Astrocyte (in vitro differentiated cells and primary cell): Measurements from ENCODE around the gene PDP2. TPM values are rescaled to one million over a fixed set of nuclear protein-coding genes. Genes with fewer than 3 reads are reported as not detected.

Source experiments
- DNase-seq: peaks from one replicate; pipeline ENCODE4 v3.0.0-alpha.2; 2010; ENCODE audit warnings: low read depth
- FAIRE-seq: peaks from 2 replicates; lab custom pipeline; 2011; peaks lifted over from hg19 to GRCh38; lab: Jason Lieb, UNC
- H2AFZ ChIP-seq: 2 replicates; pipeline ENCODE4 v1.6.0; 2012; ENCODE audit warnings: low read depth, low read length, inconsistent platforms
- H3K27ac ChIP-seq: 2 replicates; pipeline ENCODE4 v1.5.1; 2011; ENCODE audit warnings: low read depth, low read length, inconsistent platforms
- H3K27me3 ChIP-seq: 2 replicates; pipeline ENCODE4 v1.6.0; 2011; ENCODE audit warnings: low read length, inconsistent platforms; ENCODE audit not compliant: insufficient read depth
- H3K36me3 ChIP-seq: 2 replicates; pipeline ENCODE4 v1.5.1; 2011; ENCODE audit warnings: low read length, inconsistent platforms; ENCODE audit not compliant: insufficient read depth
- H3K4me1 ChIP-seq: 2 replicates; pipeline ENCODE4 v1.5.1; 2011; ENCODE audit warnings: low read length, inconsistent platforms; ENCODE audit not compliant: insufficient read depth
- H3K4me2 ChIP-seq: 2 replicates; pipeline ENCODE4 v1.6.0; 2012; ENCODE audit warnings: low read length, inconsistent platforms
- H3K4me3 ChIP-seq: 2 replicates; pipeline ENCODE4 v1.5.1; 2011; ENCODE audit warnings: low read depth, mild to moderate bottlenecking, low read length, inconsistent platforms; ENCODE audit not compliant: insufficient read depth
- H3K79me2 ChIP-seq: 2 replicates; pipeline ENCODE4 v1.6.0; 2012; ENCODE audit warnings: mild to moderate bottlenecking, low read length, inconsistent platforms; ENCODE audit not compliant: insufficient read depth
- H3K9ac ChIP-seq: 2 replicates; pipeline ENCODE4 v1.6.0; 2012; ENCODE audit warnings: mild to moderate bottlenecking, low read length, inconsistent platforms
- H3K9me3 ChIP-seq: 2 replicates; pipeline ENCODE4 v1.5.1; 2012; ENCODE audit warnings: low read depth, mild to moderate bottlenecking, low read length, inconsistent platforms; ENCODE audit not compliant: insufficient read depth
- H4K20me1 ChIP-seq: 2 replicates; pipeline ENCODE4 v1.6.0; 2012; ENCODE audit warnings: low read length, inconsistent platforms; ENCODE audit not compliant: insufficient read depth
- H3K27ac Mint-ChIP-seq: one replicate; pipeline ENCODE4 v1.8.0; 2021; ENCODE audit warnings: mild to moderate bottlenecking, mixed read lengths; ENCODE audit not compliant: unreplicated experiment
- H3K27me3 Mint-ChIP-seq: one replicate; pipeline ENCODE4 v1.8.0; 2021; ENCODE audit warnings: low read depth, mixed read lengths; ENCODE audit not compliant: unreplicated experiment
- H3K36me3 Mint-ChIP-seq: one replicate; pipeline ENCODE4 v1.8.0; 2021; ENCODE audit warnings: low read depth, mixed read lengths; ENCODE audit not compliant: unreplicated experiment
- H3K4me1 Mint-ChIP-seq: one replicate; pipeline ENCODE4 v1.8.0; 2021; ENCODE audit warnings: low read depth, mixed read lengths; ENCODE audit not compliant: unreplicated experiment
- H3K4me3 Mint-ChIP-seq: one replicate; pipeline ENCODE4 v1.8.0; 2021; ENCODE audit warnings: mild to moderate bottlenecking, moderate library complexity, mixed read lengths; ENCODE audit not compliant: unreplicated experiment
- H3K9me3 Mint-ChIP-seq: one replicate; pipeline ENCODE4 v1.8.0; 2021; ENCODE audit warnings: mild to moderate bottlenecking, mixed read lengths; ENCODE audit not compliant: unreplicated experiment
- CTCF ChIP-seq: IDR thresholded peaks from 2 replicates; pipeline ENCODE4 v1.5.1; 2011; ENCODE audit warnings: low read depth, mild to moderate bottlenecking, inconsistent platforms, low read length, moderate library complexity; ENCODE audit not compliant: insufficient read depth
- EZH2 ChIP-seq: IDR thresholded peaks from 2 replicates; pipeline ENCODE4 v1.6.1; 2012; ENCODE audit warnings: mild to moderate bottlenecking, low read length, inconsistent platforms; ENCODE audit not compliant: insufficient read depth
- total RNA-seq: library from RNA; stranded (reverse); gene quantifications from 2 replicates; pipeline ENCODE4 v1.2.1, GENCODE V29; 2021

Gene PDP2
- total RNA-seq, 1 donor from 2014 or later: 16.8 TPM

DNA sequence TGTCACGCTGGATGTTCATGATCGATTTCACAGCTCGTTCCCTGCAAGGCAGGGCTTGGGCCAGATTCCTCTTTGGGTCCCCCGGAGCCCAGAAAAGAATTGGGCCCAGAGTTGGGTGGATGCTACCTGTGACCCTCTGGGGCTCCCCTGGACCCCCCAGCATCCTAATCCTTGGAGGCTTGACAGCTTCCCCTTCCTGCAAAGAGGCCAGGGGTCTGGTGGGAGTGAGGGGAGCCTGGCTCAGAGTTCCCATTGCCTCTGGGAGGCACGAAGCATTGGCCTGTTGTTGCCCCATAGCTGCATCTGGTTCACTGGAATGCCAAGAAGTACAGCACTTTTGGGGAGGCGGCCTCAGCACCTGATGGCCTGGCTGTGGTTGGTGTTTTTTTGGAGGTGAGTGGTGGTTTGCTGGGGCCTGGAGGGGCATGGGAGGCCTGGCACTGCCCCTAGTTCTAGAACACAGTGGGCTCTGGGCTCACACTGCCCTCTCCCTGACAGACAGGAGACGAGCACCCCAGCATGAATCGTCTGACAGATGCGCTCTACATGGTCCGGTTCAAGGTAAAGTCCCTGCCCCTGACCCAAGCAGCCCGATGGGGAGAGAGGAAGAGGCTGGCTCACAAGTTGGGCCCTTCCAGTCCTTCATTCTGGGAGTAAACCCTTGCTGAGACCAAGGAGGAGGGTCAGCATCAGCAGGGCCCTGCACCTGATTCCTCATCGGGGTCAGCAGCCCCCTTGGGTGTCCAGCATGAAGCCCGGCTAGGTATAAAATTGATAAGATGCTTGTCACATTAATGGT lies 28.9 kb upstream of the PDP2 start:
- Mint-ChIP-seq H3K4me3 (no peak overlapping the region), H3K9me3 (no peaks in the 10 kb centered on the region), H3K27ac (no peak overlapping the region), H3K4me1 (no peaks in the 10 kb centered on the region), H3K36me3 (no peaks in the 10 kb centered on the region), H3K27me3 (peaks cover 72% of the 10 kb centered on the region)
- DNase-seq: no peak
- Histone ChIP-seq H3K79me2 (no peaks in the 10 kb centered on the region), H3K27ac (no peak overlapping the region), H3K36me3 (no peaks in the 10 kb centered on the region), H3K4me2 (no peak overlapping the region), H2AFZ (no peak overlapping the region), H3K4me1 (no peaks in the 10 kb centered on the region), H3K4me3 (no peak overlapping the region), H3K9ac (no peak overlapping the region), H3K9me3 (no peaks in the 10 kb centered on the region), H4K20me1 (no peaks in the 10 kb centered on the region), H3K27me3 (peaks cover 17% of the 10 kb centered on the region)
- FAIRE-seq: no peak
- TF ChIP-seq EZH2 (no peak), CTCF (no peak)

GRCh38 chr16:66853261-66854139 lies 26.8 kb upstream of the PDP2 start:
- no peak overlapping the region for H2AFZ ChIP-seq
- no peak overlapping the region for H3K27ac ChIP-seq
- FAIRE-seq (no peak), DNase-seq (no peak)
- no peak overlapping the region for H3K27ac Mint-ChIP-seq
- H3K79me2 ChIP-seq: no peaks in the 10 kb centered on the region
- no peak overlapping the region for H3K4me3 ChIP-seq
- no peaks in the 10 kb centered on the region for H3K9me3 Mint-ChIP-seq
- H3K4me1 ChIP-seq: no peaks in the 10 kb centered on the region
- no peak overlapping the region for H3K4me2 ChIP-seq
- H3K36me3 ChIP-seq: no peaks in the 10 kb centered on the region
- no peak for TF ChIP-seq EZH2
- TF ChIP-seq CTCF: no peak
- no peaks in the 10 kb centered on the region for H3K36me3 Mint-ChIP-seq
- no peak overlapping the region for H3K9ac ChIP-seq
- no peaks in the 10 kb centered on the region for H4K20me1 ChIP-seq
- peaks cover 55% of the 10 kb centered on the region for H3K27me3 Mint-ChIP-seq
- H3K4me1 Mint-ChIP-seq: no peaks in the 10 kb centered on the region
- no peaks in the 10 kb centered on the region for H3K9me3 ChIP-seq
- peaks cover 3% of the 10 kb centered on the region for H3K27me3 ChIP-seq
- no peak overlapping the region for H3K4me3 Mint-ChIP-seq
